Nephron (organoid): Measurements from ENCODE around the gene COPS4.

Source experiments
- H3K27ac Mint-ChIP-seq, 3 experiments: 2 replicates each; pipeline ENCODE4 v1.8.0; 2020; ENCODE audit warnings: mixed read lengths in 3 of 3, mild to moderate bottlenecking in 2 of 3, moderate library complexity in 1 of 3
- H3K27me3 Mint-ChIP-seq: 2 replicates; pipeline ENCODE4 v1.8.0; 2021; ENCODE audit warnings: low read depth, mild to moderate bottlenecking, moderate library complexity, mixed read lengths
- H3K36me3 Mint-ChIP-seq: 2 replicates; pipeline ENCODE4 v1.8.0; 2020; ENCODE audit warnings: low read depth, mixed read lengths
- H3K4me1 Mint-ChIP-seq: 2 replicates; pipeline ENCODE4 v1.8.0; 2020; ENCODE audit warnings: mixed read lengths
- H3K4me3 Mint-ChIP-seq, 3 experiments: 2 replicates each; pipeline ENCODE4 v1.8.0; 2020; ENCODE audit warnings: mild to moderate bottlenecking in 3 of 3, mixed read lengths in 3 of 3, moderate library complexity in 2 of 3
- H3K9me3 Mint-ChIP-seq: 2 replicates; pipeline ENCODE4 v1.8.0; 2020; ENCODE audit warnings: mixed read lengths
- TF ChIP-seq, protein P1 (sequence below), 3 experiments: fragments of 200-600 bp; sonication (generic); IDR thresholded peaks; one replicate each; pipeline ENCODE4 v1.5.0; 2021; ENCODE audit warnings: antibody characterized with exemption in 3 of 3; ENCODE audit not compliant: unreplicated experiment in 3 of 3

Gene COPS4

DNA sequence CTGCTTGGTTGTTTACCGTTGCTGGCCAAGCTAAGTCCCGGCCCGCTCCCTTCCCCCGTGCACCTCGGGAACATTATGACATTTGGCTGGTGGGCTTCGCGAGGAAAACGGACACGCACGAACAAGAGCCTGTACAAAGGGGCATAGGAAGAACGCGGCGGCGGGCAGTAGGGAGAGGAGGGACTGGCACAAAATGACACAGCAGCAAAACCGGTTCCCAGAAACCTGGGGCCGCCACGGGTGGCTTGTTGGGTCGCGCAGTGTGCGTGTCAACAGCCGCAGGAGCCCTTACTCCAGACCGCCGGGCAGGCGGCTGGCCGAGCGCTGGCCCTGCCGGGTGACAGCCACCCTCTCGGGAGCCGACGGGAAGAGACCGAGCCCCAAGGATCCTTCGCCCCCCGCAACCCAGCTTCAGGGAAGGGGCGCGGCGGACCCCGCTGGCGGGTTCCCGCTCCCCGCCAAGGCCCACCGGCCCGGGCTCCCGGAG lies 22.7 kb upstream of the COPS4 start:
- Mint-ChIP-seq H3K4me3 (peak overlapping the region; percentile 90 to 96 (median 91)), H3K4me1 (peaks cover 37% of the 10 kb centered on the region), H3K27ac (peak overlapping the region; percentile 68 to 84 (median 83)), H3K27me3 (no peaks in the 10 kb centered on the region), H3K9me3 (no peaks in the 10 kb centered on the region), H3K36me3 (no peaks in the 10 kb centered on the region)
- TF ChIP-seq, protein P1, sequence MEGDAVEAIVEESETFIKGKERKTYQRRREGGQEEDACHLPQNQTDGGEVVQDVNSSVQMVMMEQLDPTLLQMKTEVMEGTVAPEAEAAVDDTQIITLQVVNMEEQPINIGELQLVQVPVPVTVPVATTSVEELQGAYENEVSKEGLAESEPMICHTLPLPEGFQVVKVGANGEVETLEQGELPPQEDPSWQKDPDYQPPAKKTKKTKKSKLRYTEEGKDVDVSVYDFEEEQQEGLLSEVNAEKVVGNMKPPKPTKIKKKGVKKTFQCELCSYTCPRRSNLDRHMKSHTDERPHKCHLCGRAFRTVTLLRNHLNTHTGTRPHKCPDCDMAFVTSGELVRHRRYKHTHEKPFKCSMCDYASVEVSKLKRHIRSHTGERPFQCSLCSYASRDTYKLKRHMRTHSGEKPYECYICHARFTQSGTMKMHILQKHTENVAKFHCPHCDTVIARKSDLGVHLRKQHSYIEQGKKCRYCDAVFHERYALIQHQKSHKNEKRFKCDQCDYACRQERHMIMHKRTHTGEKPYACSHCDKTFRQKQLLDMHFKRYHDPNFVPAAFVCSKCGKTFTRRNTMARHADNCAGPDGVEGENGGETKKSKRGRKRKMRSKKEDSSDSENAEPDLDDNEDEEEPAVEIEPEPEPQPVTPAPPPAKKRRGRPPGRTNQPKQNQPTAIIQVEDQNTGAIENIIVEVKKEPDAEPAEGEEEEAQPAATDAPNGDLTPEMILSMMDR (IDR thresholded peaks at IDR 0.05; ENCODE audit: unreplicated experiment in 3 of 3): no peak

GRCh38 chr4:83012687-83013419 lies 22.1 kb upstream of the COPS4 start:
- Mint-ChIP-seq H3K27ac (peak overlapping the region; percentile 89 to 93 (median 93)), H3K36me3 (no peaks in the 10 kb centered on the region), H3K27me3 (no peaks in the 10 kb centered on the region), H3K4me3 (peak overlapping the region; percentile 88 to 93 (median 92)), H3K9me3 (no peaks in the 10 kb centered on the region), H3K4me1 (peaks cover 37% of the 10 kb centered on the region)
- TF ChIP-seq, protein P1 (IDR thresholded peaks at IDR 0.05; ENCODE audit: unreplicated experiment in 3 of 3): peak; percentile 48 to 60 (median 58)

GRCh38 chr4:83013420-83013867 lies 21.5 kb upstream of the COPS4 start:
- Mint-ChIP-seq H3K4me3 (peak overlapping the region; percentile 88 to 93 (median 92)), H3K4me1 (peaks cover 37% of the 10 kb centered on the region), H3K27me3 (no peaks in the 10 kb centered on the region), H3K9me3 (no peaks in the 10 kb centered on the region), H3K27ac (peak overlapping the region; percentile 89 to 93 (median 93)), H3K36me3 (no peaks in the 10 kb centered on the region)
- TF ChIP-seq, protein P1 (IDR thresholded peaks at IDR 0.05; ENCODE audit: unreplicated experiment in 3 of 3): no peak

- H3K36me3 Mint-ChIP-seq: no peaks in the 10 kb centered on the region
- H3K9me3 Mint-ChIP-seq: no peaks in the 10 kb centered on the region
- H3K4me1 Mint-ChIP-seq: peaks cover 36% of the 10 kb centered on the region
- TF ChIP-seq, protein P1 (IDR thresholded peaks at IDR 0.05; ENCODE audit: unreplicated experiment in 3 of 3): no peak
- H3K27ac Mint-ChIP-seq: peak overlapping the region; percentile 89 to 93 (median 93)
- H3K27me3 Mint-ChIP-seq: no peaks in the 10 kb centered on the region
- H3K4me3 Mint-ChIP-seq: peak overlapping the region; percentile 88 to 93 (median 92)
Measured at GRCh38 chr4:83013902-83014301, 21.1 kb upstream of the COPS4 start.

DNA sequence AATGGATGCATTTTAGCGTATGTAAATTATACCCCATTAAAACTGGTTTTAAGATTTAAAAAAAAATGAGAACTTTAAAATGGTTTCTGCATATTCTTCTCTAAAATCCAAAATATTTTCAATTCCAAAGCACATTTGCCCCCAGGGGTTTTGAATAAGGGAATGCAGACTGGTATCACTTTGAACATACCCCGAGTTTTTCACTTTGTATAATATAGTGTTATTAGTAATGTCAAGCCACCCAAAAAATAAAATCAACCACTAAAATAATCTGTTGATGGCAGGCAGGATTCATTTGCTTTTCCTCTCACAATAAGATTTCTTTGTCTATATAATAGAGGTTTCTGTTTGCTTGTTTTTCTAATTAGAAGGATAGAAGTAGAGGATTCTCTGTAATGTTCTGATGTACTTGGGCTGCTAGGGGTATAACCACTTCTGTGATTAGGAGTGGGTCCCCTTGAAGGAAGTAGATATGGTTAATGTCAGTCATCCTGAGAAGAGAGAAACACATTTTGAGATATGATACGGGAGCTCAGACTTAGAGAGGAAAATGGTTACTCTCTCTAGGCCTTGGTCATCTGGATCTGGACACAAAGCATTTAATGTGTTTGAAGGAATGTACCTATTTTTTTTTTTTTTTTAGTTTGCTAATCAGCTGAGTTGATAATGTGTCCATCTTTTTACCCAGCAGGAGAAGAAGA lies 15.0 kb upstream of the COPS4 start:
- H3K27ac Mint-ChIP-seq: no peak overlapping the region
- no peaks in the 10 kb centered on the region for H3K4me1 Mint-ChIP-seq
- no peak overlapping the region for H3K4me3 Mint-ChIP-seq
- TF ChIP-seq, protein P1 (IDR thresholded peaks at IDR 0.05; ENCODE audit: unreplicated experiment in 3 of 3): no peak
- no peaks in the 10 kb centered on the region for H3K27me3 Mint-ChIP-seq
- peaks cover 11% of the 10 kb centered on the region for H3K9me3 Mint-ChIP-seq
- no peaks in the 10 kb centered on the region for H3K36me3 Mint-ChIP-seq
